ENCODE measurements around the gene RAD9A.

DNA sequence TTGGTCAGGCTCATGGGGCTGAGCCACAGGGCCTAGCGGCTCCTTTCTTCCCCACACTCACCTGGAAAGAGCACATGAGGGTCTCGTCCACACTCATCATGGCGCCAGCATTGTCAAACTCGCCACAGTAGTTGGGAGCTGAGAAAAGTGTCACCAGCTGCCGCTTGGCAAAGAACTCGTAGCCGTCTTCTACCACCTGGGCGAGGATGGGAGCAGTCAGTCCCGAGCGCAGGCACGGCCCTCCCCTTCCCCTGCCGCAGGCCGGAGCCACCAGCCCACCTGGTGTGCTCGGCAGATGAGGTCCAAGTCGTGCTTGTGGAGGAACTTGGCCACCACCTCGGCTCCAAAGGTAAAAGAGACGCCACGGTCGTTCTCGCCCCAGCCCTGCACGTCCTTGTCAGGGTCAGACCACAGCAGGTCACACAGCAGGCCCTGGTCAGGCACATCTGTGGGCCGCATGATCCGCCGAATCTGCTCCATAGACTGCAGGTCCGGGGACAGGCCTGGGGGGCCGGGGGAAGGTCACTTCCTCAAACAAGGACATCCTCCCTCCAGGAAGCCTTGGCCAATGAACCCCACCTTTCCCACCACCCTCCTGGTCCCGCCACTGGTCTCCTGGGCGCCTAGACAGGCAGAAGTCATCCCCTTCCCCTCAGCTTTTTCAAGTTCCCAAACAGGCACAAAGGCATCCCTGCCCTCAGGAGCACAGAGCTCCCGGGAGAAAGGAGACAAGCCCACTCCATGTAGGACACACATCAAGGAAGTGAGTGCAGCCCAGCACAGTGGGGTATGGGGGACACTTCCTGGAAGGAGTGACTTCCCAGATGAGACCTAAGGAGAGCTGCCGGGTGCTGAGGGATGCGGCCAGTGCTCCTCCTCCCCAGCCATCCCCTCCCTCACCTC is 7.1 kb downstream of the RAD9A start:
- TF ChIP-seq, protein P1, sequence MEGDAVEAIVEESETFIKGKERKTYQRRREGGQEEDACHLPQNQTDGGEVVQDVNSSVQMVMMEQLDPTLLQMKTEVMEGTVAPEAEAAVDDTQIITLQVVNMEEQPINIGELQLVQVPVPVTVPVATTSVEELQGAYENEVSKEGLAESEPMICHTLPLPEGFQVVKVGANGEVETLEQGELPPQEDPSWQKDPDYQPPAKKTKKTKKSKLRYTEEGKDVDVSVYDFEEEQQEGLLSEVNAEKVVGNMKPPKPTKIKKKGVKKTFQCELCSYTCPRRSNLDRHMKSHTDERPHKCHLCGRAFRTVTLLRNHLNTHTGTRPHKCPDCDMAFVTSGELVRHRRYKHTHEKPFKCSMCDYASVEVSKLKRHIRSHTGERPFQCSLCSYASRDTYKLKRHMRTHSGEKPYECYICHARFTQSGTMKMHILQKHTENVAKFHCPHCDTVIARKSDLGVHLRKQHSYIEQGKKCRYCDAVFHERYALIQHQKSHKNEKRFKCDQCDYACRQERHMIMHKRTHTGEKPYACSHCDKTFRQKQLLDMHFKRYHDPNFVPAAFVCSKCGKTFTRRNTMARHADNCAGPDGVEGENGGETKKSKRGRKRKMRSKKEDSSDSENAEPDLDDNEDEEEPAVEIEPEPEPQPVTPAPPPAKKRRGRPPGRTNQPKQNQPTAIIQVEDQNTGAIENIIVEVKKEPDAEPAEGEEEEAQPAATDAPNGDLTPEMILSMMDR (conservative IDR thresholded peaks at IDR 0.05) = no peak
- TF ChIP-seq ZFX (IDR thresholded peaks at IDR 0.05) = no peak

Data from C4-2B (cell line).